Fibroblast of lung (primary cell): ENCODE results near the gene FSTL1. TPM values are rescaled to one million over a fixed set of nuclear protein-coding genes. Genes with fewer than 3 reads are reported as not detected.
A peak's percentile ranks its signal among the peaks of the same experiment; 100 is the strongest.

ENCODE experiments used
- DNase-seq, 2 donors: peaks; one replicate each; pipeline versions ENCODE4 v3.0.0 to v3.0.0-alpha.2; 2010; ENCODE audit warnings: low read depth in 2 of 2
- H2AFZ ChIP-seq: 2 replicates; pipeline ENCODE4 v1.5.1; 2012; ENCODE audit warnings: low read length, control low read depth, inconsistent platforms
- H3K27ac ChIP-seq: 2 replicates; pipeline ENCODE4 v1.5.1; 2011; ENCODE audit warnings: low read length, control low read depth; ENCODE audit not compliant: insufficient read depth
- H3K27me3 ChIP-seq: 2 replicates; pipeline ENCODE4 v1.5.1; 2011; ENCODE audit warnings: mild to moderate bottlenecking, low read length; ENCODE audit not compliant: control insufficient read depth, insufficient read depth
- H3K36me3 ChIP-seq: 2 replicates; pipeline ENCODE4 v1.5.1; 2011; ENCODE audit warnings: low read length; ENCODE audit not compliant: control insufficient read depth, insufficient read depth
- H3K4me1 ChIP-seq: 2 replicates; pipeline ENCODE4 v1.5.1; 2011; ENCODE audit warnings: low read length; ENCODE audit not compliant: control insufficient read depth, insufficient read depth; ENCODE audit errors: extremely low read depth
- H3K4me2 ChIP-seq: 2 replicates; pipeline ENCODE4 v1.5.1; 2011; ENCODE audit warnings: low read length, control low read depth; ENCODE audit not compliant: insufficient read depth; ENCODE audit errors: extremely low read depth
- H3K4me3 ChIP-seq, 4 experiments: fragments of 200-600 bp in 1 of 4; sonication (generic) in 1 of 4; replicated peaks in 1 of 4; 2 replicates each; pipeline ENCODE4 v1.5.1; 2011 to 2016; ENCODE audit warnings: low read length in 4 of 4, low read depth in 3 of 4, mild to moderate bottlenecking in 3 of 4, control low read depth in 2 of 4, inconsistent platforms in 1 of 4, mixed read lengths in 1 of 4; ENCODE audit not compliant: insufficient read depth in 1 of 4; ENCODE audit errors: control extremely low read depth in 1 of 4
- H3K79me2 ChIP-seq: 2 replicates; pipeline ENCODE4 v1.5.1; 2012; ENCODE audit warnings: mild to moderate bottlenecking, low read length, inconsistent platforms; ENCODE audit not compliant: control insufficient read depth, insufficient read depth
- H3K9ac ChIP-seq: 2 replicates; pipeline ENCODE4 v1.5.1; 2011; ENCODE audit warnings: mild to moderate bottlenecking, low read length, control low read depth; ENCODE audit not compliant: insufficient read depth
- H3K9me3 ChIP-seq: 2 replicates; pipeline ENCODE4 v1.5.1; 2012; ENCODE audit warnings: low read depth, low read length; ENCODE audit not compliant: control insufficient read depth, insufficient read depth
- H4K20me1 ChIP-seq: 2 replicates; pipeline ENCODE4 v1.5.1; 2011; ENCODE audit warnings: low read length; ENCODE audit not compliant: control insufficient read depth, insufficient read depth; ENCODE audit errors: extremely low read depth
- CTCF ChIP-seq, 2 donors: IDR thresholded peaks in 1 of 2; conservative IDR thresholded peaks in 1 of 2; 1 replicate in 1 of 2; 2 replicates in 1 of 2; pipeline ENCODE4 v1.5.1; 2011 to 2012; ENCODE audit warnings: low read length in 2 of 2, control low read depth in 1 of 2, inconsistent platforms in 1 of 2, low read depth in 1 of 2, mild to moderate bottlenecking in 1 of 2
- EZH2 ChIP-seq: IDR thresholded peaks from 2 replicates; pipeline ENCODE4 v1.5.1; 2012; ENCODE audit warnings: low read length, control low read depth, mild to moderate bottlenecking; ENCODE audit errors: missing control alignments
- polyA plus RNA-seq, 2 donors: library from polyadenylated mRNA; depleted of rRNA in 1 of 2; stranded (reverse) in 1 of 2; unstranded in 1 of 2; fragments of >200 nt; gene quantifications; 2 replicates each; pipeline ENCODE4 v1.2.1, GENCODE V29; 2011 to 2012; ENCODE audit warnings: missing spikeins in 1 of 2
- total RNA-seq: library from RNA; depleted of rRNA; stranded (reverse); fragments of >200 nt; gene quantifications from 2 replicates; pipeline ENCODE4 v1.2.1, GENCODE V29; 2014

FSTL1 gene
- total and polyA plus RNA-seq, 2 donors (not counting 1 experiment from before 2014, with no cell fraction given): 309 to 1,500 TPM

DNA sequence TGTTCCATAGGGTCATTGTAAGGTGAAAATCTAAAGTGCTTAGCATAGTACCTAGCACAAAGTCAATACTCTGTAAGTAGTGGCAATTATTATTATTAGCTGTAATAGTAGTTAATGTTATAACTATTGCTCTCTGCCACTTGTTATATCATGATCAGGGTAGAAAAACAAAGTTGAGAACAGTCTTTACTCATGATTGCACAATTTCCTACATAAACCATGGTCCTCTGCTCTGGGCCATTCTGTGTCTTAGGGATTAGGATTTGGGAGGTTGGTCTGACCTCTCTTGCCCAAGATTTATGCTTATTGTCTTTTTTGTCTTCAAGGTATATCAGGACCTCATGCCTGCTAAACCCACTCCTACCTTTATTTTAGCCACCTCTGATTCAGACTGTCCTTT is 97.3 kb downstream of the FSTL1 start:
- Histone ChIP-seq H3K36me3 (no peaks in the 10 kb centered on the region), H3K27ac (no peak overlapping the region), H3K9ac (no peak overlapping the region), H3K9me3 (no peaks in the 10 kb centered on the region), H3K79me2 (peaks cover 5% of the 10 kb centered on the region), H3K4me3 (no peak overlapping the region), H3K4me2 (no peak overlapping the region), H4K20me1 (no peaks in the 10 kb centered on the region), H3K4me1 (no peaks in the 10 kb centered on the region), H2AFZ (no peak overlapping the region), H3K27me3 (peaks cover 4% of the 10 kb centered on the region)
- DNase-seq: no peak
- TF ChIP-seq EZH2: no peak
- TF ChIP-seq CTCF (conservative IDR thresholded peaks at IDR 0.05 in 1 of 2, IDR thresholded peaks at IDR 0.05 in 1 of 2; ENCODE audit: low read depth in 1 of 2, low read length in 2 of 2): no peak

GRCh38 chr3:120352017-120352416 is 98.8 kb downstream of the FSTL1 start:
- no peaks in the 10 kb centered on the region for H3K9me3 ChIP-seq
- H2AFZ ChIP-seq: no peak overlapping the region
- TF ChIP-seq CTCF (conservative IDR thresholded peaks at IDR 0.05 in 1 of 2, IDR thresholded peaks at IDR 0.05 in 1 of 2; ENCODE audit: low read depth in 1 of 2, low read length in 2 of 2): no peak
- TF ChIP-seq EZH2: no peak
- no peaks in the 10 kb centered on the region for H3K36me3 ChIP-seq
- H3K4me3 ChIP-seq: no peak overlapping the region
- no peak overlapping the region for H3K4me2 ChIP-seq
- no peak overlapping the region for H3K9ac ChIP-seq
- no peaks in the 10 kb centered on the region for H3K4me1 ChIP-seq
- H3K27ac ChIP-seq: no peak overlapping the region
- H3K79me2 ChIP-seq: peaks cover 17% of the 10 kb centered on the region
- peaks cover 4% of the 10 kb centered on the region for H3K27me3 ChIP-seq
- no peak for DNase-seq
- no peaks in the 10 kb centered on the region for H4K20me1 ChIP-seq

GRCh38 chr3:120350401-120350941 is 100.3 kb downstream of the FSTL1 start:
- Histone ChIP-seq H3K4me3 (peak overlapping the region; percentile 82 to 92 (median 86)), H3K27me3 (peaks cover 2% of the 10 kb centered on the region), H3K4me1 (no peaks in the 10 kb centered on the region), H3K9me3 (no peaks in the 10 kb centered on the region), H2AFZ (no peak overlapping the region), H3K36me3 (no peaks in the 10 kb centered on the region), H3K27ac (peak overlapping the region; percentile 40), H3K79me2 (peaks cover 33% of the 10 kb centered on the region), H4K20me1 (no peaks in the 10 kb centered on the region), H3K4me2 (peak overlapping the region; percentile 95), H3K9ac (no peak overlapping the region)
- TF ChIP-seq CTCF (conservative IDR thresholded peaks at IDR 0.05 in 1 of 2, IDR thresholded peaks at IDR 0.05 in 1 of 2; ENCODE audit: low read depth in 1 of 2, low read length in 2 of 2) (no peak), EZH2 (no peak)
- DNase-seq: peak; percentile 74 to 92
